GM18868 (cell line): ENCODE measurements around the gene DIRAS1.
A peak's percentile ranks its signal among the peaks of the same experiment; 100 is the strongest.
"Not testable (repeated sequence)": the region's sequence is repeated elsewhere in the genome, so short reads cannot be mapped to it uniquely, and the experiment has no call there.

Source experiments
- ATAC-seq: cut with Tn5 transposase; IDR thresholded peaks from one replicate; pipeline ENCODE4 v1.9.1; 2021; ENCODE audit warnings: mild to moderate bottlenecking, moderate library complexity; ENCODE audit not compliant: unreplicated experiment

DIRAS1 gene

DNA sequence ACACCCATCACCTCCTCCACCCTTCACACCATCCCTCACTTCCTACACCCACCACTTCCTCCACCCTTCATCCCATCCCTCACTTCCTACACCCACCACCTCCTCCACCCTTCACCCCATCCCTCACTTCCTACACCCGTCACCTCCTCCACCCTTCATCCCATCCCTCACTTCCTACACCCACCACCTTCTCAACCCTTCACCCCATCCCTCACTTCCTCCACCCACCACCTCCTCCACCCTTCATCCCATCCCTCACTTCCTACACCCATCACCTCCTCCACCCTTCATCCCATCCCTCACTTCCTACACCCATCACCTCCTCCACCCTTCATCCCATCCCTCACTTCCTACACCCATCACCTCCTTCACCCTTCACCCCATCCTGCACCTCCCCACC is 7.1 kb downstream of the DIRAS1 start:
- not testable (repeated sequence) for ATAC-seq

DNA sequence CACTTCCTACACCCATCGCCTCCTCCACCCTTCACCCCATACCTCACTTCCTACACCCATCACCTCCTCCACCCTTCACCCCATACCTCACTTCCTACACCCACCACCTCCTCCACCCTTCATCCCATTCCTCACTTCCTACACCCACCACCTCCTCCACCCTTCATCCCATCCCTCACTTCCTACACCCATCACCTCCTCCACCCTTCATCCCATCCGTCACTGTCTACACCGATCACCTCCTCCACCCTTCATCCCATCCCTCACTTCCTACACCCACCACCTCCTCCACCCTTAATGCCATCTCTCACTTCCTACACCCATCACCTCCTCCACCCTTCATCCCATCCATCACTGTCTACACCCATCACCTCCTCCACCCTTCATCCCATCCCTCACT is 8.0 kb downstream of the DIRAS1 start:
- not testable (repeated sequence) for ATAC-seq

GRCh38 chr19:2711875-2712205 is 9.3 kb downstream of the DIRAS1 start:
- no peak for ATAC-seq

DNA sequence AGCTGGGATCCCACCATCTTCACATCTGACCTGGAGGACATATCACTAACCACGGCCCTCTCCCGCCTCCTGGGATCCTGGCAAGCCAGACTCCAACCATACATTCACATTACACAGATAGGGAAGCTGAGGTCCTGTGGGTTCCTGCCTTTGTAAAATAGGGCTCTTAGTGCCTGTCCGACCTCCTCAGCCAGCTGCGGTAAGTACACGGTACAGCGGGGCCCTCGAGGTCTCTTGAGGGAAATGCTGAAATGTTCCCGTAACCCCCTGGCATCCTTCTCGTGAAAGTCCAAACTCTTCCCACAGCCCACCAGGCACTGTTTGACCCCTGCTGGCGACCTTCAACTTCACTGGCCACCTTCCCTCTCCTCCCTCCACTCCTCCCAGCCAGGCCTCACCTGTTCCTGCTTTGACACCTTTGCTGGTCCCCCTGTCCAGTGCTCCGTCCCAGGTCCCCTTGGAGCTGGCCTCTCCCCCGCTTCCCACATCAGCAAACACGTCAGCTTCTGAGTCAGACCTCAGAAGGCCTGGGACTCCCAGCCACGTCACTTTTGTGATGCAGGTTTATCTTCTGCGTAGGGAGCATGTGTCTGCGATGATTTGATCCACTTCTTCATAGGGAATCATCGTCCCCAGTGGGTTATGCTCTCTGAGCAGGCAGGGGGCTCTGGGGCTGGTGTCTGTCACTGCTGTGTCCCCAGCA is 9.8 kb downstream of the DIRAS1 start:
- ATAC-seq = no peak

GRCh38 chr19:2706251-2706650 is 14.9 kb downstream of the DIRAS1 start:
- ATAC-seq = no peak

DNA sequence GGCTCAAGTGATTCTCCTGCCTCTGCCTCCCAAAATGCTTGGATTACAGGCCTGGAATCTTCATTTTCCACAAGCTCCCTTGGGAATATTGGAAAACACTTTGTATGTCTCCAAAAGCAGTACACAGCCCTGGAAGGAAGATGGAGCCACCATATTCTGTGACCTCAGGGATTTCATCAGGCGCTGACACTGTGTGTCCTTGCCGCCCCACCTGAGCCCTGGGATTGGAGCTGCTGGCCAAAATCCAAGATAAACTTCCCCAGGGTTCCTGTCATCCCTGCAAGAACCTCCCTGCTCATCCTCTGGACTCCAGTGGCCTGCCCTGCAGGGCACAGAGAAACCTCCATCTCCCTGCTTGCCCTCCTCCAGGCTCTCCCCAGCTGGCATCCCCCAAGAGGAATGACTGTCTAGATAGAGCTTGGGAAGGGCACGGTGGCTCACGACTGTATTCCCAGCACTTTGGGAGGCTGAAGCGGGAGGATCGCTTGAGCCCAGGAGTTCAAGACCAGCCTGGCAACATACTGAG is 17.4 kb downstream of the DIRAS1 start:
- no peak for ATAC-seq

GRCh38 chr19:2703077-2703437 is 18.1 kb downstream of the DIRAS1 start:
- no peak for ATAC-seq

- peak; percentile 82 for ATAC-seq
Observed at GRCh38 chr19:2702170-2703076, 18.7 kb downstream of the DIRAS1 start, which contains the start of gene GNG7. TSS of gene GNG7 (minus strand) at chr19:2702694. CDS start at chr19:2520688, 182,006 bp downstream.

DNA sequence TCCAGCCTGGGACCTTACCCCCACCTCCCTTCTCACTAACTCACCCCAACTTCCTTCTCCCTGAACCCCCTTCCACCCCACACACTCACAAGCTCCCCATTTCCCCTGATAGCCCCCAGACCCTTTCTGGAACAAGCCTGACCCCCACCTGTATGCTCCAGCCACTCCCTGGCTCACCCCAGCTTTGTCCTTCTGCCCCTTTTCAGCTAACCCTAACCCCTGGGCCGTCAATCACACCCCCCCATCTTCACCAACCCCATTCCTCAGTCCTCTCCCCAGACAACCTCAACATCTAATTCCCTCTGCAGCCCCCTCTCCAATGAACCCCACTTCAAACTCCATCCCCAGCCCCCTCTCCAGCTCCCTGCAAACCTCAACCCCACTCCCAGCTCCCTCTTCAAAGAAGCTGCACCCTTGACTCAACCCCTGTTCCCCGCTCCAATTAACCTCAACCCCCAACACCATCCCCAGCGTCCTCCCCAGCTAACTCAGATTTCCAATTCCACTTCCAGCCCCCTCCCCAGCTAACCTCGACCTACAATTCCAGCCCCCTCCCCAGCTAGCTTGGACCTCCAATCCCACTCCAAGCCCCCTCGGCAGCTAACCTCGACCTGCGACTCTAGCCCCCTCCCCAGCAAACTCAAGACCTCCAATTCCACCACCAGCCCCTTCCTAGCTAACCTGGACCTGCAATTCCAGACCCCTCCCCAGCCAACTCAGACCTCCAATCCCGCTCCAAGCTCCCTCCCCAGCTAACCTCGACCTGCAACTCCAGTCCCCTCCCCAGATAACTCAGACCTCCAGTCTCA is 19.6 kb downstream of the DIRAS1 start:
- ATAC-seq = no peak

DNA sequence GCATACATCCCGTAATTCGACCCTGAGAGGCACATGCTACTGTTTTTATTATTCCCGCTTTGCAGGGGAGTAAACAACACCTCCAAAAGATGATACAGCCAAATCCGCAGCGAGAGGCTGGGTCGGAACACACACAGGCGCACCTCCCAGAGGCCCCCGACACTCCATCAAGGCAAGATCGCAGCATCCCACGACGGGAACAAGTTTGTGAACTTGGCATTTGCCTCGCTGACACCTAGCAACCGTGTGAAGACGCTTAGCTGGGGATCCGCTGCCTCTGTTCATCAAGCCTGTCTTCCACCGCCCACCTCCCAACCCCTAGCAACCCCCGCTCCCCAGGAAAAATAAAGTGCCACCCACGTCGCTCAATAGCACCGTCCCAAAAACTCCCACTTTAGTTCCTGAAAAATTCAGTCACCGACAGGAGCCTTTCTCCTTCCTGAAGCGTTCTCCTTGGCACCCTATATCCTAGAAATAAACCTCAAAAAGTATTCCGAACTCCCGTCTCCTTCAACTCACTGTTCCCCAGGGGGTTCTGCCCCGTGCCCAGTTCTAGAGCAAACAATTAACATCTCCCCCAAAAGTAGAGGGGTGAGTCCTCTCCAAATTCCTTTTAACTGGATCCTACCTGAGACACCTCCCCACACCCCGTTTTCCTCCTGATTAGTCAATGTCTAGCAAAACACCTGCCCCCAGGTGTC is 20.4 kb downstream of the DIRAS1 start:
- ATAC-seq = no peak

GRCh38 chr19:2699413-2700140 is 21.6 kb downstream of the DIRAS1 start:
- no peak for ATAC-seq

- no peak for ATAC-seq
Observed at GRCh38 chr19:2694196-2694595, 27.0 kb downstream of the DIRAS1 start.

- no peak for ATAC-seq
Observed at GRCh38 chr19:2693492-2694160, 27.5 kb downstream of the DIRAS1 start.

DNA sequence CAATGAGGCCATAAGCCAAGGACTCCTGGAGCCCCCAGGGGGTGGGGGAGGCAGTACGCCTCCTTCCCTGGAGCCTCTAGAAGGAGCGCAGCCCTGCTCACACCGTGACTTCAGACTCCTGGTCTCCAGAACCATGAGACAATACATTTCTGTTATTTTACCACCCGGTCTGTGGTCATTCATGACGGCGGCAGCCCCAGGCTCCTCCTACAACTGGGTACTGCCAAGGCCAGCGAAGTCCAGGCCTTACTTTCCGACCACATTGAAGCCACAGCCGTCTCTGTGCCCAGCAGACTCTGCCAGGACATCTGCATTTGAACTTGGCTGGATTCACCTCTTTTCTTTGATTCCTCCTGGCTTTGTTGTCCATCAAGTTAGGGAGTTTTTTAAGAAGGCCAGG is 29.2 kb downstream of the DIRAS1 start:
- no peak for ATAC-seq

DNA sequence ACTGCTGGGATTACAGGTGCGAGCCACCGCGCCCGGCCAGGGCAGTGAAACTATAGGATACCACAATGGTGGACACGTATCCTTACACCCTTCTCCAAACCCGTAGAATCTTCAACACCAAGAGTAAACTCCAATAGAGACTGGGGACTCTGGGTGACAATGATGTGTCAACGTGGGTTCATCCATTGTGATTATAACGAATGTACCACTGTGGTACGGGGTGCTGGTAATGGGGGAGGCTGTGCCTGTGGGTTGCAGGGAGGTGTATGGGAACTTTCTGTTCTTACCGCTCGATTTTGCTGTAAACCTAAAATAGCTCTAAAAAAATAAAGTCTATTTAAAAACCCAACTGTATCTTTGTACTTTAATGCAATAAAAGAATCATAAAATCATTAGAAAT is 30.3 kb downstream of the DIRAS1 start:
- ATAC-seq = no peak

DNA sequence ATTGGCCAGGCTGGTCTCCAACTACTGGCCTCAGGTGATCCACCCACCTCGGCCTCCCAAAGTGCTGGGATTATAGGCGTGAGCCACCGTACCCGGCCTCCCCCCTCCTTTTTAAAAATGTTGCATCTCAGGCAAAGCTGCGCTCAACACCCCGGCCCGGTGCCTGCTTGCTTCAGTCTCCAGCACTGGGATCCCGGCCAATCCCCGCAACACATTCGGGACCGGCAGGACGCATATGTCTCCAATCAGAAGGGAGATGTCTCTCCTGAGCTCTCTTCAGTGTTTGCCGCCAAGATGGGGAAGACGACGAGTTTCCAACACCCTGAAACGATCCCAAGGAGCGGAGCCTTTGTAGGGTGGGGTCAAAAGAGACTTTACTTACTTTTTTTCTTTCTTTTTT is 34.8 kb downstream of the DIRAS1 start:
- ATAC-seq = no peak

DNA sequence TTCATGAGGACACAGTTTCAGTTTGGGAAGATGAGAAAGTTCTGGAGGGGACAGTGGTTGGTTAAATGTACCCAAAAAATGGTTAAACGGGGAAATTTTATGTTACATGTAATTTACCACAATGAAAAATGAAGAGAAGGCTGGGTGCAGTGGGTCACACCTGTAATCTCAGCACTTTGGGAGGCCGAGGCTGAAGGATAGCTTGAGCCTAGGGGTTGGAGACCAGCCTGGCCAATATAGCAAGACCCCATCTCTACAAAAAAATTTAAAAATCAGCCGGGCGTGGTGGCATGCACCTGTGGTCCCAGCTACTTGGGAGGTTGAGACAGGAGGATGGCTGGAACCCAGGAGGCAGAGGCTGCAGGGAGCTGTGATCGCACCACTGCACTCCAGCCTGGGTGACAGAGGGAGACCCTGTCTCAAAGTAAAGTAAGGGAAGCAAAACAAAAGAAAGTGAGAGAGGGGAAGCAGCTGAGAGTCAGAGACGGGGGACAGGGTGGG is 35.9 kb downstream of the DIRAS1 start:
- no peak for ATAC-seq

DNA sequence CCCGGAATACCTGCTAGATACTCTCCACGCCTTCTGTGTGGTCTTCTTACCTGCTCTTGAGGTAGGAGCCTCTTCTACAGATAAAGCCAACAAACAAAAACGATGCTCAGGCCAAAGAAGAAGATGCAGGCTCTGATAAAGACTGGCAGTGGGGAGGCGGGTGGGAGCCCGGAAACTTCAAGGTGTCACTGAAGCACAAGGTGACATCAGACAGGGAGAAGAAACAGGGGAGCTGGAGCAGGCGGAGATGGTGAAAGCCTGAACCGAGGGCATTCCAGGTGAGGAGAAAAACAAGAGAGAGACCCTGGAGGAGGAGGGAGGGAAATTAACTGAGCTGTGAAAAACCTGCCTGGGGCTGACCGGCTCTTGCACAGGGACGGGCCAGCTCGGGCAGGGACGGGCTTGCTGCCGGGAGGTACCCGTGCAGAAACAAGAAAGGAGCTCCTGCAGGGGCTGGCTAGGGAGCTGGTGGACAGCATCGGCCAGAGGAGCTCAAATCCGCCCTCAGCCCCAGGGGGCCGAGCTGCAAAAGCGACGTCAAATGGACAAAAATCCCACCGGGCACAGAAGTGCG is 37.7 kb downstream of the DIRAS1 start:
- ATAC-seq = no peak

- no peak for ATAC-seq
Observed at GRCh38 chr19:2680808-2681207, 40.4 kb downstream of the DIRAS1 start.
